Thymus (tissue), 11 donors: ENCODE results near the gene HAL. TPM values are rescaled to one million over a fixed set of nuclear protein-coding genes. Genes with fewer than 3 reads are reported as not detected.

Source experiments
- DNase-seq, 9 donors: peaks; one replicate each; pipeline ENCODE4 v3.0.0-alpha.2; 2013; ENCODE audit warnings: low spot score in 9 of 9, low read depth in 6 of 9, missing footprints in 1 of 9
- H3K27ac ChIP-seq, 2 donors: one replicate each; pipeline ENCODE4 v1.5.1; 2013; ENCODE audit warnings: control low read depth in 1 of 2, low read depth in 1 of 2, low read length in 1 of 2, mild to moderate bottlenecking in 1 of 2, moderate library complexity in 1 of 2
- H3K27me3 ChIP-seq, 2 donors: one replicate each; pipeline ENCODE4 v1.5.1; 2013; ENCODE audit warnings: low read length in 1 of 2; ENCODE audit not compliant: control insufficient read depth in 2 of 2, insufficient read depth in 1 of 2
- H3K36me3 ChIP-seq, 2 donors: one replicate each; pipeline ENCODE4 v1.5.1; 2013; ENCODE audit warnings: low read length in 1 of 2, mild to moderate bottlenecking in 1 of 2, moderate library complexity in 1 of 2; ENCODE audit not compliant: control insufficient read depth in 2 of 2, insufficient read depth in 2 of 2
- H3K4me1 ChIP-seq, 2 donors: one replicate each; pipeline ENCODE4 v1.5.1; 2013; ENCODE audit warnings: low read length in 2 of 2; ENCODE audit not compliant: control insufficient read depth in 2 of 2, insufficient read depth in 2 of 2
- H3K4me3 ChIP-seq, 2 donors: one replicate each; pipeline ENCODE4 v1.5.1; 2013; ENCODE audit warnings: low read length in 2 of 2, control low read depth in 1 of 2, mild to moderate bottlenecking in 1 of 2
- H3K9me3 ChIP-seq, 2 donors: one replicate each; pipeline ENCODE4 v1.5.1; 2013; ENCODE audit warnings: low read length in 1 of 2, mild to moderate bottlenecking in 1 of 2; ENCODE audit not compliant: control insufficient read depth in 2 of 2, insufficient read depth in 1 of 2
- WGBS: extraction: QIAGEN DNeasy Blood & Tissue Kit; methylation state at CpG from one replicate; pipeline ENCODE4 v1.1.7; 2013; 5-methylcytosine and 5-hydroxymethylcytosine counted together
- polyA plus RNA-seq: library from polyadenylated mRNA; stranded (reverse); fragments of 200-250 nt; gene quantifications from one replicate; pipeline ENCODE4 v1.2.3, GENCODE V29; 2013
- total RNA-seq: library from RNA; stranded (reverse); fragments of 120-200 nt; gene quantifications from one replicate; pipeline ENCODE4 v1.2.4, GENCODE V29; 2013
- donor health status: healthy.

HAL gene
- total and polyA plus RNA-seq, 2 donors = 0.38 to 1.7 TPM

DNA sequence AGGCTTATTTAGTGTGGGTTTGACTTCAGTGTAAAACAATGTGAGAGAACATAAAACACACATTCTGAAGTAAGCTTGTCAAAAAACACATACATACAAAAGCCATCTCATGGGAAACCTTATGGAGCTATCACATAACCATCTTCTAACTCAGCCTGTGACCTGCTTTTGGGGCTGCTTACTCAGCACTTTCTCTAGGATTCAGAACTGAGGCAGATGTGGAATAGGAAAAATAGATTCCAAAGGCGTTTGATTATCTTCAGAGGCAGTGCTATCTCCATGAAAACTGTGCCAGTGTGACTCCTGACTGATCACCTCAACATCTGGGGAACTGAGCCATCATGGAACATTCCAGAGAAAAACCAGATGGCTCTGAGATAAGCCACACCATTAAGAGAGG is 13.5 kb downstream of the HAL start:
- Histone ChIP-seq H3K36me3 (no peaks in the 10 kb centered on the region), H3K4me3 (no peak overlapping the region), H3K27me3 (no peaks in the 10 kb centered on the region), H3K4me1 (no peaks in the 10 kb centered on the region), H3K27ac (no peak overlapping the region), H3K9me3 (no peaks in the 10 kb centered on the region)
- no peak for DNase-seq
- WGBS = 97% methylated on average over 1 of the region's 1 CpG

GRCh38 chr12:95980437-95980836 is 15.7 kb downstream of the HAL start:
- no peaks in the 10 kb centered on the region for H3K36me3 ChIP-seq
- H3K27ac ChIP-seq = no peak overlapping the region
- no peaks in the 10 kb centered on the region for H3K27me3 ChIP-seq
- no peak overlapping the region for H3K4me3 ChIP-seq
- no peaks in the 10 kb centered on the region for H3K9me3 ChIP-seq
- no peak for DNase-seq
- H3K4me1 ChIP-seq = no peaks in the 10 kb centered on the region
- WGBS = 97% methylated on average over 5 of the region's 5 CpGs

DNA sequence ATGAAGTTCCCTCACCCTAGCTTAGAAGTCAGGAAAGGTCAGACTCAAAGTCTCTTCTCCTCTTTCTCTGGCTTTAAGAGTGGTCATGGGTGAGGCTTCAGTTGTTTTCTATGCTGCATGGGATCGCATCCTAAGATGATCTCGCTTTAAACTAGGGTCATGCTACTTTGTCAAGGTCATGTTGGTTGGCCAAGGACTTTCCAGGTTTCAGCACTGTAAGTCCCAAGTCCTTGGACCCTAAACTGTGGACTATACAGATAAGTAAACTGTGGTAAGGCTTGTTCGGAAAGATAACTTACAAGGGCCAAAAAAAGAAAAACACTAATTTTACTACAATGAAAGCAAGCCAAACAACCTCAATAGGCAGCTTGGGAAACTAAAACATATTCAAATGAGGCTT is 17.4 kb downstream of the HAL start:
- WGBS = 96% methylated on average over 3 of the region's 3 CpGs
- Histone ChIP-seq H3K9me3 (no peaks in the 10 kb centered on the region), H3K36me3 (no peaks in the 10 kb centered on the region), H3K4me3 (no peak overlapping the region), H3K27me3 (no peaks in the 10 kb centered on the region), H3K4me1 (no peaks in the 10 kb centered on the region), H3K27ac (no peak overlapping the region)
- no peak for DNase-seq

DNA sequence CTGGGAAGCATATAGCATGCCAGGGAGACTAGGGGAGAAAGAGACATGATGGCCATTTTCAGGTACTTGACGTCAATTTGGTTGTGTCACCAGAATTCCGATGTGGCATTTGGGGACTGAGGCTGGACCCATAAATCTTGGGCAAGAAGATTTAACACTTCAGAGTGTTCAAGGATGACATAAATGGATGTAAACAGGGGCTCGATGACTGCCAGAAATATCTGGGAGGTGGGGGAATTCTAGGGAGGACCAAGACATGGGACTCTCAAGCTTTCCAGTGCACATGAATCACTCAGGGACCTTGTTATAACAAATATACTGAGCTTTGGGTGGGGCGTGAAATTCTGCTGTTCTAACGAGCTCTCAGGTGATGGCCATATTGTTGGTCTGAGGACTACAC is 17.8 kb downstream of the HAL start:
- H3K27ac ChIP-seq = no peak overlapping the region
- H3K9me3 ChIP-seq = no peaks in the 10 kb centered on the region
- H3K36me3 ChIP-seq = no peaks in the 10 kb centered on the region
- H3K27me3 ChIP-seq = no peaks in the 10 kb centered on the region
- no peak overlapping the region for H3K4me3 ChIP-seq
- H3K4me1 ChIP-seq = no peaks in the 10 kb centered on the region
- 96% methylated on average over 5 of the region's 5 CpGs for whole genome bisulfite sequencing
- no peak for DNase-seq

DNA sequence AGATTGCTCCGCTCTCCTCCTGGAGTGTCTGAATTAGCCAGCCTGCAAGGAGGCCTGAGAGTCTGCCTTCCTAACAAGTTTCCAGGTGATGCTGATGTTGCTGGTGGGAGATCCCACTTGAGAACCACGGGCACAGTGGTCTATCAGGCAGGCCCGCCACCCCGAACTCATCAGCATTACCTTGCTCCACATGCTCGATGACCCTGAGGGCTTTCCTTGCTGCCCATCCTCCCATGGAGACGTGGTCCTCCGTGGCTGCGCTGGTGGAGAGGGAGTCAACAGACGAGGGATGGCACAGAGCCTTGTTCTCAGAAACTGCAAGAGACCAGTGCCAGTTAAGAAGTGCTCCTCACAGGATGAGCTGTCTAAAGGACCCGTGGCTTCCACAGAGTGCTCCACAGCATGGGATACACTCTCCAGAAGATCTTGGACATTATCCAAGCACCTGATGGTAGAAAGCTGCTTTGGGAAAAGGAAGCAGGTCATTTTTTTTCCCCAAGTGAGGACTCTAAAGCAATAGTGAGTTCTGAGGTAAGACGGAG is 18.3 kb downstream of the HAL start:
- Histone ChIP-seq H3K9me3 (no peaks in the 10 kb centered on the region), H3K36me3 (no peaks in the 10 kb centered on the region), H3K4me3 (no peak overlapping the region), H3K27ac (no peak overlapping the region), H3K4me1 (no peaks in the 10 kb centered on the region), H3K27me3 (no peaks in the 10 kb centered on the region)
- no peak for DNase-seq
- WGBS = 93% methylated on average over 11 of the region's 11 CpGs

- no peak for DNase-seq
- Histone ChIP-seq H3K36me3 (no peaks in the 10 kb centered on the region), H3K4me1 (no peaks in the 10 kb centered on the region), H3K4me3 (no peak overlapping the region), H3K27ac (no peak overlapping the region), H3K9me3 (no peaks in the 10 kb centered on the region), H3K27me3 (no peaks in the 10 kb centered on the region)
- 97% methylated on average over 8 of the region's 8 CpGs for WGBS
These were observed 19.7 kb downstream of the HAL start for GRCh38 chr12:95976416-95976832.

DNA sequence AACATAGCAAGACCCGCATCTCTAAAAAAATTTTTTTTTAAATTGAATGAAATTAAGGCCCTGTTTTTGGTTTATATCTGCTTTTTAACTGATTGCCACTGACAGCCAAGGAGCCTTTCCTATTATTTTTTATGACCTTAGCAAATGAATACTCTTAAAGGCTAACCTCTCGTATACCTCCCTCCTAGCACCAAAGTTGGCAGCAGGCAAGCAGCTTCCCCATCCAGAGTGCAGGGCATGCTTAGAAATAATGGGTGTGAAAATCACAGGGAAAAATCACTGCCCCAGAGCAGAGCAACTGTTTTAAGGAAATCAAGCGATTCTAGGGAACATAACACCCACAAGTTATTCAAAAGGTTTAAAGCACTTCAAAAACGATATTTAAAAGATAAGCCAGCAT is 20.7 kb downstream of the HAL start:
- Histone ChIP-seq H3K27ac (no peak overlapping the region), H3K36me3 (no peaks in the 10 kb centered on the region), H3K27me3 (no peaks in the 10 kb centered on the region), H3K4me1 (no peaks in the 10 kb centered on the region), H3K9me3 (no peaks in the 10 kb centered on the region), H3K4me3 (no peak overlapping the region)
- no peak for DNase-seq
- 95% methylated on average over 4 of the region's 4 CpGs for WGBS

GRCh38 chr12:95974358-95974757 is 21.8 kb downstream of the HAL start:
- Histone ChIP-seq H3K4me3 (no peak overlapping the region), H3K27ac (no peak overlapping the region), H3K9me3 (no peaks in the 10 kb centered on the region), H3K27me3 (no peaks in the 10 kb centered on the region), H3K4me1 (no peaks in the 10 kb centered on the region), H3K36me3 (no peaks in the 10 kb centered on the region)
- WGBS = 92% methylated on average over 2 of the region's 2 CpGs
- no peak for DNase-seq

GRCh38 chr12:95972832-95973456 is 23.2 kb downstream of the HAL start:
- DNase-seq = no peak
- 81% methylated on average over 4 of the region's 4 CpGs for WGBS
- no peaks in the 10 kb centered on the region for H3K27me3 ChIP-seq
- H3K4me1 ChIP-seq = no peaks in the 10 kb centered on the region
- H3K4me3 ChIP-seq = no peak overlapping the region
- no peaks in the 10 kb centered on the region for H3K36me3 ChIP-seq
- H3K9me3 ChIP-seq = no peaks in the 10 kb centered on the region
- H3K27ac ChIP-seq = no peak overlapping the region
